Lung (tissue), 12 donors: ENCODE results near the gene EIF5A. TPM values are rescaled to one million over a fixed set of nuclear protein-coding genes. Genes with fewer than 3 reads are reported as not detected.

Source experiments
- ATAC-seq: fragments of 200-7000 bp; cut with Tn5 transposase; one replicate; pipeline ENCODE4 v1.9.1; 2020; ENCODE audit warnings: moderate number of reproducible peaks; ENCODE audit not compliant: insufficient read depth, low FRiP score
- DNase-seq, 3 donors: peaks; one replicate each; pipeline ENCODE4 v3.0.0-alpha.2; 2013 to 2017
- H3K27ac ChIP-seq, 2 donors: one replicate each; pipeline ENCODE4 v1.5.1; 2013; ENCODE audit warnings: mild to moderate bottlenecking in 2 of 2, moderate library complexity in 2 of 2, control low read depth in 1 of 2, inconsistent platforms in 1 of 2, low read depth in 1 of 2, low read length in 1 of 2
- H3K27me3 ChIP-seq, 3 donors: one replicate each; pipeline ENCODE4 v1.5.1; 2013; ENCODE audit warnings: low read length in 2 of 3; ENCODE audit not compliant: control insufficient read depth in 3 of 3, insufficient read depth in 3 of 3
- H3K36me3 ChIP-seq, 4 donors: one replicate each; pipeline ENCODE4 v1.5.1; 2013; ENCODE audit warnings: low read length in 4 of 4, mild to moderate bottlenecking in 1 of 4, moderate library complexity in 1 of 4; ENCODE audit not compliant: control insufficient read depth in 4 of 4, insufficient read depth in 4 of 4
- H3K4me1 ChIP-seq, 5 donors: one replicate each; pipeline ENCODE4 v1.5.1; 2013; ENCODE audit warnings: low read length in 5 of 5, mild to moderate bottlenecking in 2 of 5, moderate library complexity in 1 of 5; ENCODE audit not compliant: control insufficient read depth in 5 of 5, insufficient read depth in 5 of 5
- H3K4me3 ChIP-seq: one replicate; pipeline ENCODE4 v1.5.1; 2013; ENCODE audit warnings: mild to moderate bottlenecking, control low read depth, moderate library complexity
- H3K9ac ChIP-seq, 2 donors: one replicate each; pipeline ENCODE4 v1.5.1; 2013; ENCODE audit warnings: low read length in 2 of 2, control low read depth in 1 of 2; ENCODE audit not compliant: insufficient read depth in 1 of 2
- H3K9me3 ChIP-seq, 4 donors: one replicate each; pipeline ENCODE4 v1.5.1; 2013; ENCODE audit warnings: low read length in 3 of 4, mild to moderate bottlenecking in 1 of 4, moderate library complexity in 1 of 4; ENCODE audit not compliant: control insufficient read depth in 4 of 4, insufficient read depth in 3 of 4
- CTCF ChIP-seq: IDR thresholded peaks from 2 replicates; pipeline ENCODE4 v1.5.1; 2012; ENCODE audit warnings: mild to moderate bottlenecking; ENCODE audit errors: control extremely low read depth, extremely low read depth
- WGBS, 2 donors: extraction: QIAGEN DNeasy Blood & Tissue Kit; methylation state at CpG; one replicate each; pipeline ENCODE4 v1.1.7; 2013; 5-methylcytosine and 5-hydroxymethylcytosine counted together
- polyA plus RNA-seq, 2 donors: library from polyadenylated mRNA; stranded (reverse); fragments of 200-250 nt; gene quantifications; one replicate each; pipeline ENCODE4 v1.2.1, GENCODE V29; 2013
- total RNA-seq, 2 donors: library from RNA; depleted of rRNA in 1 of 2; stranded (reverse); fragments of >200 nt in 1 of 2; gene quantifications; one replicate each; pipeline ENCODE4 v1.2.1, GENCODE V29; 2014 to 2021
- donor health status: control.
- donor health status: control.
- donor health status: Bipolar disorder and iron deficiency.
- donor health status: healthy.
- donor health status: DM: yes; HTN: yes; CAD: no.

The EIF5A gene
- total and polyA plus RNA-seq, 4 donors, result 104 to 607 (median 556) TPM

GRCh38 chr17:7308625-7309433, 1.4 kb downstream of the EIF5A start:
- peak; percentile 69 to 72 (median 70) for DNase-seq
- Histone ChIP-seq H3K9me3 (peaks cover 0 to 2% (median 0%) of the 10 kb centered on the region in 4 donors), H3K27ac (peak overlapping the region; percentile 84 to 99), H3K9ac (peak overlapping the region; percentile 51 to 73), H3K36me3 (peaks cover 17 to 36% (median 32%) of the 10 kb centered on the region in 4 donors), H3K27me3 (no peaks in the 10 kb centered on the region), H3K4me3 (peak overlapping the region; percentile 89), H3K4me1 (peaks cover 0 to 17% (median 11%) of the 10 kb centered on the region in 5 donors)
- TF ChIP-seq CTCF, result no peak
- WGBS, 2 donors, result 0% methylated on average over 14 of the region's 14 CpGs
- ATAC-seq, result peak; percentile 34

- no peak for ATAC-seq
- peaks cover 6 to 23% (median 14%) of the 10 kb centered on the region in 5 donors for H3K4me1 ChIP-seq
- H3K36me3 ChIP-seq, result peaks cover 17 to 39% (median 33%) of the 10 kb centered on the region in 4 donors
- no peak for DNase-seq
- WGBS, 2 donors, result 77 to 84% methylated on average over 12 of the region's 12 CpGs
- peaks cover 0 to 2% (median 0%) of the 10 kb centered on the region in 4 donors for H3K9me3 ChIP-seq
- H3K9ac ChIP-seq, result no peak overlapping the region
- peak overlapping the region in 1 of 2 donors; percentile 18 for H3K27ac ChIP-seq
- no peak overlapping the region for H3K4me3 ChIP-seq
- no peaks in the 10 kb centered on the region for H3K27me3 ChIP-seq
- no peak for TF ChIP-seq CTCF
These were observed 2.2 kb downstream of the EIF5A start for GRCh38 chr17:7309628-7310027.

- Histone ChIP-seq H3K27ac (no peak overlapping the region), H3K9ac (no peak overlapping the region), H3K4me1 (peaks cover 6 to 26% (median 19%) of the 10 kb centered on the region in 5 donors), H3K4me3 (no peak overlapping the region), H3K27me3 (no peaks in the 10 kb centered on the region), H3K36me3 (peaks cover 17 to 39% (median 37%) of the 10 kb centered on the region in 4 donors), H3K9me3 (peaks cover 0 to 2% (median 0%) of the 10 kb centered on the region in 4 donors)
- no peak for ATAC-seq
- WGBS, 2 donors, result 88 to 91% methylated on average over 7 of the region's 7 CpGs
- no peak for TF ChIP-seq CTCF
- DNase-seq, result no peak
These were observed 3.8 kb downstream of the EIF5A start for GRCh38 chr17:7311110-7311705.
